Measurements from ENCODE around the gene LGI4. TPM values are rescaled to one million over a fixed set of nuclear protein-coding genes. Genes with fewer than 3 reads are reported as not detected.

LGI4 gene
- total and polyA plus RNA-seq, 7 donors = 4.2 to 47.1 (median 31.6) TPM

DNA sequence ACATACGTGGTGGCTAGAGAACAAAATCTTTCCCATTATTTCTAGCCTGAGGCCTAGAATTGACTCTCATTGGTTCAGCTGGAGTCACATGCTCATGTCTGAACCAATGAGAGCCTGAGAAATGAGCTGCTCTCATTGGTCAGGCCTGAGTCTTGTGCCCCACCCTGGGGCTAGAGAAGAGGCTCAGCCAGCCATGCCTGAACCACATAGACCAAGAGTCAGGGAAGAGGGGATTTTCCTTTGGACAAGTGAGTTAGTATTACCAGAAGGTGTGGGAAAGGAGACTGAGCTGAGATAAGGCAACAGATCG lies 26.5 kb upstream of the LGI4 start:
- H3K4me3 ChIP-seq = no peak overlapping the region
- H3K27ac ChIP-seq = no peak overlapping the region
- peaks cover 5 to 16% (median 6%) of the 10 kb centered on the region in 3 donors for H3K27me3 ChIP-seq
- DNase-seq = no peak
- peaks cover 6 to 12% (median 11%) of the 10 kb centered on the region in 4 donors for H3K9me3 ChIP-seq
- intact Hi-C loops (cut with DNase I) = no loop called here
- H3K36me3 ChIP-seq = peaks cover 0 to 36% (median 9%) of the 10 kb centered on the region in 4 donors
- TF ChIP-seq POLR2AphosphoS5 (IDR thresholded peaks at IDR 0.05) (no peak), EP300 (IDR thresholded peaks at IDR 0.05) (no peak), POLR2A (IDR thresholded peaks at IDR 0.05) (no peak)
- TF ChIP-seq, protein P1, sequence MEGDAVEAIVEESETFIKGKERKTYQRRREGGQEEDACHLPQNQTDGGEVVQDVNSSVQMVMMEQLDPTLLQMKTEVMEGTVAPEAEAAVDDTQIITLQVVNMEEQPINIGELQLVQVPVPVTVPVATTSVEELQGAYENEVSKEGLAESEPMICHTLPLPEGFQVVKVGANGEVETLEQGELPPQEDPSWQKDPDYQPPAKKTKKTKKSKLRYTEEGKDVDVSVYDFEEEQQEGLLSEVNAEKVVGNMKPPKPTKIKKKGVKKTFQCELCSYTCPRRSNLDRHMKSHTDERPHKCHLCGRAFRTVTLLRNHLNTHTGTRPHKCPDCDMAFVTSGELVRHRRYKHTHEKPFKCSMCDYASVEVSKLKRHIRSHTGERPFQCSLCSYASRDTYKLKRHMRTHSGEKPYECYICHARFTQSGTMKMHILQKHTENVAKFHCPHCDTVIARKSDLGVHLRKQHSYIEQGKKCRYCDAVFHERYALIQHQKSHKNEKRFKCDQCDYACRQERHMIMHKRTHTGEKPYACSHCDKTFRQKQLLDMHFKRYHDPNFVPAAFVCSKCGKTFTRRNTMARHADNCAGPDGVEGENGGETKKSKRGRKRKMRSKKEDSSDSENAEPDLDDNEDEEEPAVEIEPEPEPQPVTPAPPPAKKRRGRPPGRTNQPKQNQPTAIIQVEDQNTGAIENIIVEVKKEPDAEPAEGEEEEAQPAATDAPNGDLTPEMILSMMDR (IDR thresholded peaks at IDR 0.05) = no peak
- H3K4me1 ChIP-seq = no peaks in the 10 kb centered on the region
- WGBS, 2 donors = 98% methylated on average over 2 of the region's 2 CpGs

DNA sequence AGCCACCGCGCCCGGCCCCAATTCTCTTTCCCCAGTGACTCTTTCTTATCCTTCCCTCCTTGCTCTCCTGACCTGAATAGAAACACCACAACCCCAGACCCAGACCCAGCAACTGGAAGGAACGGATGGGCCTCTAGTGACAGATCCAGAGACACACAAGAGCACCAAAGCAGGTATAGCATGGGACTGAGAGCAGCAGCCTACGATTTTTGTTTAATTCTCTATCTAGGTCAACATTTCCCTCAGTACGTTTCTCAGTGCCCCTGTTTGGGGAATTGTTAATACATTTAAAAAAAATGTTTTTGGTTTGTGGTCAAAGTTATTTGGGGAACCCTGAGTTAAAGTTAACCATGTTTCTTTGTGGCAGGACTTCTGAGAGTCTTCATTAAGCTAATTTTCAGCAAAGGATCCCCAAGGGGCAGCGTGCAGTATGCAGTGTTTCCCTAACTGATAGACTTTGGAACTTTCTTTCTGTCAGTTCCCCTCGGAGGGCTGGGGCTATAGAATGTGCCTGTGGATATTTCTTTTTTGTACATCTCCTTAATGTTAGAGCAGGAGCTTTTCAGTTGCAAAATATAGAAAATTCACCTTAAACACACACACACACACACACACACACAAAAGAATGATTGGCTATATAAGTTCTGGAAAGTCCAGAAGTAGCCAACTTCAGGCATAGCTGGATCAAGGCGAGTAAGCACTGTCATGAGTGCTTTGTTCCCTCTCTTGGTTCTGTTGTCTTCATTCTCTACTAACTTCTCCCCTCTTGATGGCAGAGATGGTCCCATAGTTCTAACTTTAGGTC lies 26.0 kb upstream of the LGI4 start:
- H3K4me3 ChIP-seq = no peak overlapping the region
- H3K36me3 ChIP-seq = peaks cover 0 to 31% (median 6%) of the 10 kb centered on the region in 4 donors
- intact Hi-C loops (cut with DNase I) = no loop called here
- no peak for DNase-seq
- no peak for TF ChIP-seq EP300 (IDR thresholded peaks at IDR 0.05)
- TF ChIP-seq, protein P1 (IDR thresholded peaks at IDR 0.05) = no peak
- no peak for TF ChIP-seq POLR2AphosphoS5 (IDR thresholded peaks at IDR 0.05)
- no peak for TF ChIP-seq POLR2A (IDR thresholded peaks at IDR 0.05)
- peaks cover 3 to 6% (median 6%) of the 10 kb centered on the region in 4 donors for H3K9me3 ChIP-seq
- no peak overlapping the region for H3K27ac ChIP-seq
- WGBS, 2 donors = 85 to 88% methylated on average over 9 of the region's 9 CpGs
- H3K4me1 ChIP-seq = no peaks in the 10 kb centered on the region
- peaks cover 5 to 22% (median 6%) of the 10 kb centered on the region in 3 donors for H3K27me3 ChIP-seq

DNA sequence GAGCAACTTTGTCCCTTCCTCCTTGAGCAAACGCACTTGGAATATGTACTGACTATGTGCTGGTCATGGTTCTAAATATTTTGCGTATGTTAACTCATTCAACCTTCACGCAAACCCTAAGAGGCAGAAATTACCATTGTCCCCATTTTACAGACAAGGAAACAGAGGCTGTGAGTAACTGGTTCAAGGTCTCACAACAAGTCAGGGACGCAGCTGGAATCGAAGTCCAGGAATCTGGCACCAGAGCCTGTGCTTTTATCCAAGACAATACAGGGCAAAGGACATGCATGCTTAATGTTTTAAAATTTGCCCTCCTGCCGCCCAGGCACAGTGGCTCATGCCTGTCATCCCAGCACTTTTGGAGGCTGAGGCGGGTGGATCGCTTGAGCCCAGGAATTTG lies 24.7 kb upstream of the LGI4 start:
- intact Hi-C loops (cut with DNase I) = no loop called here
- H3K27me3 ChIP-seq = peaks cover 9 to 34% (median 15%) of the 10 kb centered on the region in 3 donors
- H3K4me1 ChIP-seq = peaks cover 0 to 8% (median 4%) of the 10 kb centered on the region in 4 donors
- 71 to 88% methylated on average over 8 of the region's 8 CpGs for WGBS, 2 donors
- no peak for DNase-seq
- peaks cover 0 to 3% (median 3%) of the 10 kb centered on the region in 4 donors for H3K9me3 ChIP-seq
- TF ChIP-seq, protein P1 (IDR thresholded peaks at IDR 0.05) = no peak
- TF ChIP-seq EP300 (IDR thresholded peaks at IDR 0.05) (no peak), POLR2A (IDR thresholded peaks at IDR 0.05) (no peak), POLR2AphosphoS5 (IDR thresholded peaks at IDR 0.05) (no peak)
- peaks cover 0 to 27% (median 4%) of the 10 kb centered on the region in 4 donors for H3K36me3 ChIP-seq
- H3K4me3 ChIP-seq = no peak overlapping the region
- no peak overlapping the region for H3K27ac ChIP-seq

DNA sequence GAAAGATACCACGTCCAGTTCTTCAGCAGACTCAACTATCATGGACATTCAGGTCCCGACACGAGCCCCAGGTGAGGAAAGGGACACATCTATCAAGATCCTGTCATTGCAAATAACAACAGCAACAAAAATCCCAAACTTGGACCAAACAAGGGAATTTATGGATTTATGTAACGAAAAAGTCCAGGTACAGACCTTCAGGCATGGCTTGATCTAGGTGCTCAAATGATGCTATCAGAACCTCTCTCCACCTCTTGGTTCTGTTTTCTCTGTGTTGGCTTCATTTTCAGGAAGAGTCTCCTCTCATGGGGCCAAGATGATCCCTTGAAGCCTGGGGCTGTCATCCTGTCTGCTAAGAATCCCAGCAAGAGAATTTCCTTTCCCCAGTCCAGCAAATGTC lies 22.6 kb upstream of the LGI4 start:
- Histone ChIP-seq H3K27ac (no peak overlapping the region), H3K36me3 (peaks cover 0 to 17% (median 0%) of the 10 kb centered on the region in 4 donors), H3K9me3 (peaks cover 0 to 3% (median 0%) of the 10 kb centered on the region in 4 donors), H3K4me1 (peaks cover 0 to 25% (median 16%) of the 10 kb centered on the region in 4 donors), H3K4me3 (no peak overlapping the region), H3K27me3 (peaks cover 16 to 55% (median 28%) of the 10 kb centered on the region in 3 donors)
- no peak for DNase-seq
- WGBS, 2 donors = 93 to 97% methylated on average over 4 of the region's 4 CpGs
- intact Hi-C loops (cut with DNase I) = no loop called here
- TF ChIP-seq POLR2AphosphoS5 (IDR thresholded peaks at IDR 0.05) (no peak), EP300 (IDR thresholded peaks at IDR 0.05) (no peak), POLR2A (IDR thresholded peaks at IDR 0.05) (no peak)
- TF ChIP-seq, protein P1 (IDR thresholded peaks at IDR 0.05) = no peak

Data from sigmoid colon (tissue), 7 donors.